Stimulated activated CD4-positive, alpha-beta T cell treated with anti-CD3 and anti-CD28 coated beads, TNF-alpha, amount 100 ng/mL, for 4 hours (primary cell): Measurements from ENCODE around the gene STAT5B.
"Not testable (repeated sequence)": the region's sequence is repeated elsewhere in the genome, so short reads cannot be mapped to it uniquely, and the experiment has no call there.

Experiments used
- DNase-seq, 3 experiments: peaks; one replicate each; pipeline ENCODE4 v3.0.0-alpha.2; 2020; ENCODE audit warnings: low read depth in 3 of 3

The STAT5B gene

DNA sequence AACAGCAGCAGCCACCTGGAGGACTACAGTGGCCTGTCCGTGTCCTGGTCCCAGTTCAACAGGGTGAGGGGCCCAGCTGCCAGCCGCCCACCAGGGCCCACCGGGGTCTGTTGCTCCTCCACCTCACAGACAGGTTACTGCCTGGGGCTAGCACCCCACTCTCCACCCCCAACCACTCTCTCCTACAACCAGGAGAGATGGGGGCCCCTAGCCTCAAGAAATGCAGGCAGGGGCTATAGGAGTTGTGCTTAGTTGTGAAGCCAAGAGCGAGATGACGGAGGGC, 30.1 kb upstream of the STAT5B start:
- no peak for DNase-seq

GRCh38 chr17:42305543-42306384, 29.6 kb upstream of the STAT5B start:
- DNase-seq = no peak

DNA sequence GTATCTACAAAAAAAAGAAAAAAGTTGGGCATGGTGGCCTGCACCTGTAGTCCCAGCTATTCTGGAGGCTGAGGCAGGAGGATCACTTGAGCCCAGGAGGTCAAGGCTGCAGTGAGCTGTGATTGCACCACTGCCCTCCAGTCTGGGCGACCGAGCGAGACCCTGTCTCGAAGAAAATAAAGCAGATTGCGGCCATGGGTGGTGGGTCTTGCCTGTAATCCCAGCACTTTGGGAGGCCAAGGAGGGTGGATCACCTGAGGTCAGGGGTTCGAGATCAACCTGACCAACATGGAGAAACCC, 28.8 kb upstream of the STAT5B start:
- DNase-seq = not testable (repeated sequence)

DNA sequence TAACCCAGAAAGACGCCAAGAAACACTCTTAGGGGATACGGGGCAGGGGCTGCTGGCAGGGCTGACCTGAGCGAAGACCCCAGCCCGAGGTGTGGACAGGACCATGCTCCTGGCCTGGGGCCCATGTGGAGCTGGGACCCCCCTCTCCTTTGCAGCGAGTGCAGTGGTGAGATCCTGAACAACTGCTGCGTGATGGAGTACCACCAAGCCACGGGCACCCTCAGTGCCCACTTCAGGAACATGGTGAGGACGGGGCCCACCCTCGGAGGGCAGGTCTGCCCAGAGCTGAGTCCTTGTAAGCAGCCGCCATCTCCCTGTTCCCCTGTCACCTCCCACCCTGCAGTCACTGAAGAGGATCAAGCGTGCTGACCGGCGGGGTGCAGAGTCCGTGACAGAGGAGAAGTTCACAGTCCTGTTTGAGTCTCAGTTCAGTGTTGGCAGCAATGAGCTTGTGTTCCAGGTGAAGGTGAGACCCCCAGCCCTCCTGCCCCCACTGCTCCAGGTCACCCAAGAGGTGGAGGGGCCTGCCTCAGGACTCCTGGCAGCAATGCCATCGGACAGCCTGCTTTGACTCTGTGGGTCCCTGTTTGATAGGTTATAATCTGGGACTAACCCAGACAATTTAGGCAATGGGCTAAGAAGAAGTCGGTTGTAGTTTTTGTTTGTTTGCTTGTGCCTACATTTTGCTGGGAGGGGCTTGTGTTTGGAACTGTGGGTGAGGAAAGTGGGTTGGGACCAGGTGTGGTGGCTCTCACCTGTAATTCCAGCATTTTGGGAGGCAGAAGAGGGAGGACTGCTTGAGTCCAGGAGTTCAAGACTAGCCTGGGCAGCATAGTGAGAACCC, 28.2 kb upstream of the STAT5B start:
- DNase-seq = no peak

- DNase-seq = no peak
Observed at GRCh38 chr17:42303694-42304093, 27.5 kb upstream of the STAT5B start.

- DNase-seq = no peak
Observed at GRCh38 chr17:42301022-42301421, 24.8 kb upstream of the STAT5B start.

DNA sequence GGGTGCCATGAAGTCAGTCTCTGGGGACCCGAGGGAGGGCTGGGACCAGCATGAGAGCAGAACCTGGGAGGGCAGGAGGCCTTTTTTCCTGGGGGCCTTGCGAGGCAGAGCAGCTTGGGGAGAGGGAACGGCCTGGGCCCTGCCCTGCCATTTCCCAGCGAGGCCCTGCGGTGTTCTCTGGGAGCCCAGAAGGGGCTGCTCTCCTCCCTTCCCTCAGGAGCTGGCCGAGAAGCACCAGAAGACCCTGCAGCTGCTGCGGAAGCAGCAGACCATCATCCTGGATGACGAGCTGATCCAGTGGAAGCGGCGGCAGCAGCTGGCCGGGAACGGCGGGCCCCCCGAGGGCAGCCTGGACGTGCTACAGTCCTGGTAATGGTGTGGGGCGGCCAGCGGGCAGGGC, 23.7 kb upstream of the STAT5B start:
- DNase-seq = not testable (repeated sequence)

- DNase-seq = not testable (repeated sequence)
Observed at GRCh38 chr17:42299361-42299760, 23.2 kb upstream of the STAT5B start.

DNA sequence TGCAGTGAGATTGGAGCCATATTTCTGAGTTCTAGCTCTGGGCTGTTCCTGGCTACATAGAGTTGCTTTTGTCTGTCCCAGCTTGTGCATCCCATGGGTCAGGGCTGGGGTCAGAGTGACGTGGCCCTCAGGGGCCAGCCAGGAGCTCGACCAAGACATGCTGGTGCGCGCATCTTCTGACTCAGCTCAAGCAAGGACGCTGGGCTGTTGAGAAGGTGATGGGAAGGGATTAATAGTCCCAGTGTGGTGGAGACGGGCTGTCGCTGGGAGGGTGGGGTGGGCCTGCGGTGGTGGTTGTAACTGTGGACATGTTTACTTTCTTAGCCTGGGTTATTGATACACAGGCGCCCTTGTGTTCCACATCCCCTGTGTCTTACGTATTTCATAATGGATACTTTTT, 21.6 kb upstream of the STAT5B start:
- not testable (repeated sequence) for DNase-seq

DNA sequence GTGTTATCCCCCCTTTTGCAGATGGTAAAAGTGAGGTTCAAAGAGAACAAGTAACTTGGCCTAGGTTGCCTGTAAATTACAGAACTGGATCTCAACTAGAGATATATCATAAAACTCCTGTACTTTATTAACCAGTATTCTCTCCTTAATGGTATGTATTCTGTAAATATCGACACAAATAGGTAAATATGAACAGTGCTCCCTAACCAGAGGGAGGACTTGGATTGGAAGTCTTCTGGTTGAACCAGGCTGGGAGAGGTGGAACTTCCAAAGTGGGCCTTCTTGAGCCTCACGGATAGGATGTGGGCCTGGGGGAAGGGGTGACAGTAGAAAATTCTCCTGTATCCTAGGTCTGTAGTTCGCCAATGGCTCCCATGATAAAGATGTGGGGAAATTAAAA, 19.8 kb upstream of the STAT5B start:
- DNase-seq = no peak

- no peak for DNase-seq
Observed at GRCh38 chr17:42294469-42295398, 18.5 kb upstream of the STAT5B start.

DNA sequence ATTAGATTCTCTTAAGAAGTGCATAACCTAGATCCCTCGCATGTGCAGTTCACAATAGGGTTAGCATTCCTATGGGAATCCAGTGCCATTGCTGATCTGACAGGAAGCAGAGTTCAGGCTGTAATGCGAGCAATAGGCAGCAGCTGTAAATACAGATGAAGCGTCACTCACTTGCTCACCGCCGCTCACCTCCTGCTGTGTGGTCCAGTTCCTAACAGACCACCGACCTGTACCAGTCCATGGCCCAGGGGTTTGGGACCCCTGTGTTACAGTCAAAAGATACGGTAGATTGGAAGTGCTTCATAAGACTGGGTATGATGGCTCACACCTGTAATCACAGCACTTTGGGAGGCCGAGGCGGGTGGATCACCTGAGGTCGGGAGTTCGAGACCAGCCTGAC, 14.9 kb upstream of the STAT5B start:
- DNase-seq = no peak

DNA sequence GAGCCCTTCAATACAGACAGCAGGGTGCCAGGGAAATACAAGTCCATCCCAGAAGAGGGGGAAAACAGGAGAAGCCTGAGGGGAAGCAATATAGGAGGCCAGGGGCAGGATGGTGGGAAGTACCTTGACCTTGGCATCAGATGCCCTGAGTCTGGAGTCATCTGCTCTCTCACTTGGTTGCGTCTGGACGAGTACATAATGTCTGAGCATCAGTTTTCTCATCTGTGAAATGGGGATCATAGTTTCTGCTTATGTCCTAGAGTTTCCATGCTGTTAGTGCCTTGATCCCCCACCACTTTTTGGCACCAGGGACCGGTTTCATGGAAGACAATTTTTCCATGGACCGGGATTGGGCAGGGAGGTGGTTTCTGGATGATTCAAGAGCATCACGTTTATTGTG, 14.4 kb upstream of the STAT5B start:
- no peak for DNase-seq

GRCh38 chr17:42289611-42290181, 13.5 kb upstream of the STAT5B start:
- peak; percentile 54 to 78 (median 75) for DNase-seq

GRCh38 chr17:42288803-42289610, 12.8 kb upstream of the STAT5B start:
- peak; percentile 53 to 63 (median 60) for DNase-seq

- DNase-seq = peak; percentile 48 to 56 (median 54)
Observed at GRCh38 chr17:42287977-42288802, 12.0 kb upstream of the STAT5B start, which contains the start of gene STAT5A. STAT5A (plus strand) TSS chr17:42288498; CDS start chr17:42289412, 914 bp downstream.

DNA sequence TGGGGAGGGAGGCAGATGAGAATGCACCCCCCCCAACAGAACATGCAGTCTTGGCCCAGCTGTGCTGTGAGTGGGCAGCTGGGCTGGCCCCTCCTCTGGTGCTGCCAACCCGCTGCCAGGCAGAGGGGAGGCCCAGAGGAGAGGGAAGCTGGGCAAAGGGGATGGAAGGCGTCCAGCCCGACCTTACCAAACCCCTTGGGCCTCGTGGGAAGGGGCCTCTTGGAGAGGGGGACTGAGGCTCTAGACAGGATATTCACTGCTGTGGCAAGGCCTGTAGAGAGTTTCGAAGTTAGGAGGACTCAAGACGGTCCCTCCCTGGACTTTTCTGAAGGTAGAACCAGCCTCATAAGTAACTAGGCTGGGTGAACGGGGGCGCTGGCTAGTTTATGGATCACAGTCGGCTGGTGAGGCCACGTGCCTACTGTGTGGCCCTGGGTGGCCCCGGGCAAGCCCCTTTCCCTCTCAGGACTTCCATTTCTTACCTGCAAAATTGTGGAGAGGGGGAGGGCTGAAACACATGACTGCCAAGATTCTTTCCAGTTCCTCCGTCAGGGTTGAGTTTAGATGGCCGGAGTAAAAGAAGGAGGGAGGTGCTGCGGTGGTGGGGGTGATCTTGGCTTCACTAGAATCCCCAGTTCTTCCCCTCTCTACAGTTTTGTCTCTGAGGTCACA, 11.2 kb upstream of the STAT5B start:
- peak in 2 of 3 experiments; percentile 24 to 35 for DNase-seq

DNA sequence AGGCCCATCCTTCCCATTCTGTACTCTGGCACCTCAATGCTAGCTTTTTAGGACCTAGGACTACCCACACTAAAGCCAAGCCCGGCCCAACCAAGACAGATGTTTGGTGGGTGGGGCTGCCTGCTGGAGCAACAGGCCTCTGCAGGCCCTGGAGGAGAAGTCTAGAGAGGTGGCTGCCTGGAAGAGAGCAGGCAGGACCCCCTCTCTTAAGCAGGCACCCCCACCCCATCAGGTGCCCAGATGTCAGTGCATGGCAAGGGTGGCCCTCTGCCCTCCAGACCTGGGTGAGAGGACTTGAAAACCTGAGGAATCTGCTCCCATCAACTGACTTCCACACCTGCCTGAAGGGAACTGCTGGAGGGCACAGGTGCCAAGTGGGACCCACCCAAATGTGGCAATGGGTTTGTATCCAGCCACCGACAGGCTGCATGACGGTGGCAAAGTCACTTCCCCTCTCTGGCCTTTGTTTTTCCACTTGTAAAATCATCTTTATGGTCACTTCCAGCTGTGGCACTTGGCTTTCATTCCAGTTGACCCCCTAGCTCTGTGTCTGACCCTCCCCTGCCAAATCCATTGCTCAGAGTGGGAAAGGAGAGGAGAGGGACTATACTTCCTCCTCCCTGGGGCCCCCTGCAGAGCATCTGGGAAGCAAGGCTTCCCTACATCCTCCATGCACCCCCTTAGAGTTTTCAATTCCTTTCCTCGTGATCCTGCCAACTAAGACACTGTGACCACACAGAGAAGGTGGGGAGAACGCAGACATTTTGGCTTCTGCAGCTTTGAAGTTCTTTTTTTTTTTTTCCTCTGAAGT, 10.4 kb upstream of the STAT5B start:
- DNase-seq = no peak
